Amniotic stem cell (primary cell): ENCODE results near the gene CEP44.
"Not testable (repeated sequence)": the region's sequence is repeated elsewhere in the genome, so short reads cannot be mapped to it uniquely, and the experiment has no call there.

ENCODE experiments used
- DNase-seq: peaks from one replicate; lab custom pipeline; 2025; lab: John Stamatoyannopoulos, UW

The CEP44 gene

DNA sequence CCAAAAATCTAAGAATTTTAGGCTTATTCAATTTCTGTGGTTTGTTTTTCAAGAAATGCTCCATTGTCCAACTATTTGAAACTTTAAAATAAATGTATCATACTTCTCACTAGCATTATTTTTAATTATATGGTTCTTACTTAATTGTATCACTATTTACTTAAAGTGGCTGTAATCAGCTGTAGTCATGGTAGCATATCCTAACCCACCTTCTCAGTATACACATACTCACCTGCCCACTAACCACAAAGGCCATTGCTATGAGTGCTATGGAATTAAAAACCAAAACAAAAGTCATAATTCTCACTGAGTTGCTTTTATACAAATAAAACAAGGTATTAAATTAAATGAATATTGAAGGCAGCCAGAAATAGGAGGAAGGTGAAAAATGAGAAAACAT is 5.2 kb upstream of the CEP44 start:
- no peak for DNase-seq

- no peak for DNase-seq
Measured at GRCh38 chr4:174279433-174280155, 4.1 kb upstream of the CEP44 start.

DNA sequence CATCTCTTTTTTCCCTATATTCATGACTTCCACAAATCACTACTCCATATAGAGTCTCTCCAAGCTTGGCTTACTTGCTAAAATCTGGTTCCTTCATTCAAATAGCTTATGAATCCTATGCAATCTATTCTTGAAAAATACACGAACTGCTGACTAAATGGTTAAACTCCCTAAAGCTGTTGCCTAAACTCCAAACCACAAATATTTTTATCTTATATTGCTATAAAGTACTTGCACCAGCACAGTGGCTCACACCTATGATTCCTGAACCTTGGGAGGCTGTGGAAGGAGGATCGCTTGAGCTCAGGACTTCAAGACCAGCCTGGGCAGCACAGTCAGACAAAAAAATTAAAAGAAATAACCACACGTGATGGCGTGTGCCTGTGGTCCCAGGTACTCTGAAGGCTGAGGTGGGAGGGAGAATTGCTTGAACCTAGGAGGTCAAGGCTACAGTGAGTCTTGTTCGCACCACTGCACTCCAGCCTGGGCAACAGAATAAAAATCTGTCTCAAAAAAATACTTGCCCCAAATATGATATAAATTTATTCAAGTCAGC is 2.5 kb upstream of the CEP44 start:
- no peak for DNase-seq

- DNase-seq, result no peak
Measured at GRCh38 chr4:174281901-174282300, 1.8 kb upstream of the CEP44 start.

GRCh38 chr4:174282836-174283506 is 740 bp upstream of the CEP44 start:
- peak; percentile 83 for DNase-seq

- no peak for DNase-seq
Measured at GRCh38 chr4:174284487-174284886, 776 bp downstream of the CEP44 start.

DNA sequence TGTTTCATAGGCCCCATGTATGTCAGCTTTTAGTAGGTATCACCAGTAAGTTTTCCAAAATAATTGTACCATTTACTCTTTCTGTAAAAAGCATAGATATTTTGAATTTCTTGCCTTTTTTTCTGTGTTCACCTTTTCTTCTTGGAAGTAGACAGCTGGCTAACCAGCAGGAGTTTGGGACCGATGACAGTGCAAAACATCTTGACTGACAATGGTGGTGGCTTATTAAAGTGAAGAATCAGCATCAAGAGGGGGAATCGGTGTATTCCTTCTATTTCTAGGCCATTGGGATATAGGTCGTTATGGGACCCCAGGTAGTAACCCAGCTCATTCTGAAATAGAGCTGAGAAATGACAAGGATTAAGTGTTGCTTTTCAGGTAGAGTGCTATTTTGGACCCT is 3.2 kb downstream of the CEP44 start:
- no peak for DNase-seq

DNA sequence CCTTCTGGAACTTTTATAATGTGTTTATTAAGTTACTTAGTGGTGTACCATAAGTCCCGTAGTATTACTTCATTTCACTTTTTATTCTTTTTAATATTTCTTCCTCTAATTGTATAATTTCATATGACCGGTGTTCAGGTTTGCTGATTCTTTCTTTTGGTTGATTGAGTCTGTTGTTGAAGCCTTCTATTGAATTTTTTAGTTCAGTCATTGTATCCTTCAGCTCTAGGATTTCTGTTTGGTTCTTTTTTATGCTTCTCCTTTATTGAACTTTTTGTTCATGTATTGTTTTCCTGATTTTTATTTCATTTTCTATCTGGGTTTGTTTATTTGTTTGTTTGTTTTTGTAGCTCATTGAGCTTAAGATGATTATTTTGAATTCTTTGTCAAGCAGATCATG is 8.8 kb downstream of the CEP44 start:
- DNase-seq, result no peak

DNA sequence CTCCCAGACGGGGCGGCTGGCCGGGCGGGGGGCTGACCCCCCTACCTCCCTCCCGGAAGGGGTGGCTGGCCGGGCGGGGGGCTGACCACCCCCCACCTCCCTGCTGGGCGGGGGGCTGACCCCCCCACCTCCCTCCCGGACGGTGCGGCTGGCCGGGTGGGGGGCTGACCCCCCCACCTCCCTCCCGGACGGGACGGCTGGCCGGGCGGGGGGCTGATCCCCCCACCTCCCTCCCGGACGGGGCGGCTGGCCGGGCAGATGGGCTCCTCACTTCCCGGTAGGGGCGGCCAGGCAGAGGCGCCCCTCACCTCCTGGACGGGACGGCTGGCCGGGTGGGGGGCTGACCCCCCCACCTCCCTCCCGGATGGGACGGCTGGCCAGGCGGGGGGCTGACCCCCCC is 10.9 kb downstream of the CEP44 start:
- DNase-seq, result not testable (repeated sequence)

DNA sequence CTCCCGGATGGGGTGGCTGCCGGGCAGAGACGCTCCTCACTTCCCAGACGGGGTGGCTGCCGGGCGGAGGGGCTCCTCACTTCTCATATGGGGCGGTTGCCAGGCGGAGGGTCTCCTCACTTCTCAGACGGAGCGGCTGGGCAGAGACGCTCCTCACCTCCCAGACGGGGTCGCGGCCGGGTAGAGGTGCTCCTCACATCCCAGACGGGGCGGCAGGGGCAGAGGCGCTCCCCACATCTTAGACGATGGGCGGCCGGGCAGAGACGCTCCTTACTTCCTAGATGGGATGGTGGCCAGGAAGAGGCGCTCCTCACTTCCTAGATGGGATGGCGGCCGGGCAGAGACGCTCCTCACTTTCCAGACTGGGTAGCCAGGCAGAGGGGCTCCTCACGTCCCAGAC is 11.4 kb downstream of the CEP44 start:
- not testable (repeated sequence) for DNase-seq

GRCh38 chr4:174303687-174304086 is 20.0 kb downstream of the CEP44 start:
- DNase-seq, result no peak

DNA sequence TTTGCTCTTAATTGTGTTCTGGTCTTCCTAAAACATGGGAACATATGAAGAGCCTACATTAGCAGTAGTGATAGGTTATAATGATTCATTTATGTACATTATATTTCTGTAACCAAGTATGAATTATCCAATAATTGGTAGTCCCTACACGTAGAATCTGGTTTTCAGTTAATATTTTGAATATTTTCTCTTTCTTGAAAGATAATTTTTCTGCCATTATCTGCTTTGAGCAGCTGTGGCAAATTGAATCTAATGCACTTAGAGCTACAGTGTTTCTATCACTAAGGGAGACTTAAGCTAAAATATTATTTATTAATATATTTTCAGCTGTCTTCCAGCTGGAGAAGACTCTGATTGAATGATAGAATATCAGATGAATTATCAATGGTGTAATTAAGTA is 21.0 kb downstream of the CEP44 start:
- DNase-seq, result no peak

DNA sequence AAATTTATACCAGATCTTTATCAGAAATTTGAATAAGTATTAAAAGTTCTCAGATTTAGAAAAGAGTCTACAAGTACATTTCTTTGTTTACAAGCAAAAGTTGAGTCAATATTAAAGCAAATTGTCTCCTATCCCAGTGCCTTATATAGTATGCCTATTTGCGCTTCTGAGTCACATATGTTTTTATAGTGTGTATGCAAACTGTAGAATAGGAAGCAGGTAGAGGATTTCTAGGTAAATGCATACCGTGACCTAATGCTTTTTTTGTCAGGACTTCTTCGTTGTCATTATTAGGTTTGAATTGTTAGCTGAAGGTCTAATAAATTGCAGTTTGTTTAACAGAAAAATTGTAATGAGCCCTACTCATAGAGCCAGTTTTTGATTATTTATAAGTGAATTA is 22.2 kb downstream of the CEP44 start:
- DNase-seq, result no peak

DNA sequence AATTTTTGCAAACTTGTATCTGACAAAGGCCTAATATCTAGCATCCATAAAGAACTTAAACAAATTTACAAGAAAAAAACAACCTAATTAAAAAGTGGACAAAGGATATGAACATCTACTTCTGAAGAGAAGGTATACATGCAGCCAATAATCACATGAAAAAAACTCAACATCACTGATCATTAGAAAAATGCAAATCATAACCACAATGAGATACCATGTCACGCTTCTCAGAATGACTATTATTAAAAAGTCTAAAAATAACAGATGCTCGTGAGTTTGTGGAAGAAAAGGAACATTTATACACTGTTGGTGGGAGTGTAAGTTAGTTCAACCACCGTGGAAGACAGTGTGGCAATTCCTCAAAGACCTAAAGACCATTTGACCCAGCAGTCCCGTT is 24.0 kb downstream of the CEP44 start:
- no peak for DNase-seq

DNA sequence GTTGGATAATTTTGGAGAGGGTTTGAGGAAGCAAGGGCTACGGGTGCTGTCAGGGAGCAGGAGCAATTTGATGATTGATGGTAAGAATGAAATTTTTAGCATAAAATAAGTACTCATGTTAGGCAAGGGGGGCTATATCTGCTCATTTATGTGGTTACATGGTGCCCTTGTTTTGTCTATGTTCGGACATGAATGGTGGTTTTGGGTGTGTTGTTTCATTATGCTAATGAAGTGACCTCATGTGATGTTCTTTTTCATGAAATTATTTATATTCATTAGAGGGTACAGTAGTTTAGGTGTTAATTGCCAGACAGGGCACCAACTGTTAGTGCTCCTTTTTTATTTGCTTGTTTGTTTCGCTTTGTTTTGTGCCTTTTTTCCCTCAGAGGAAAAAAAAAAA is 29.3 kb downstream of the CEP44 start:
- DNase-seq, result no peak

- DNase-seq, result no peak
Measured at GRCh38 chr4:174314274-174314673, 30.6 kb downstream of the CEP44 start.

GRCh38 chr4:174314770-174315169 is 31.1 kb downstream of the CEP44 start:
- no peak for DNase-seq

DNA sequence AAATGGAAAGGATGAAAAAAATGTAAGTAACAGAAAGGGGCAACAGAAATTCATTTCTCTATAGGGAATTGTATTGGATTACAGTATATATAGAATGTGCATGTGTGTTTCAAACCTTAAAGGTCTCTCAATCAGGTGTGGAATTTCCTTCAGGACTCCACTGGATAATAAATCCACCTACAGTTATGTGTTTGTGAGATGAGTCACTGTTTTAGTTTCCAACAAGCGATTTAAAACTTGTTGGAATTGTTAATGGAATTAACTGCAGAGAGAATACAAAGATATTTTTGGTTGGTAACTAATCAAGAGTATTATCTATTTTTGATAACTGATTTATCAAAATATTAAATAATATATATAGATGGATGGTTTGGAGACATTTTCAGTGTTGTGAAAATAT is 32.8 kb downstream of the CEP44 start:
- no peak for DNase-seq

- DNase-seq, result no peak
Measured at GRCh38 chr4:174316954-174317353, 33.2 kb downstream of the CEP44 start.

DNA sequence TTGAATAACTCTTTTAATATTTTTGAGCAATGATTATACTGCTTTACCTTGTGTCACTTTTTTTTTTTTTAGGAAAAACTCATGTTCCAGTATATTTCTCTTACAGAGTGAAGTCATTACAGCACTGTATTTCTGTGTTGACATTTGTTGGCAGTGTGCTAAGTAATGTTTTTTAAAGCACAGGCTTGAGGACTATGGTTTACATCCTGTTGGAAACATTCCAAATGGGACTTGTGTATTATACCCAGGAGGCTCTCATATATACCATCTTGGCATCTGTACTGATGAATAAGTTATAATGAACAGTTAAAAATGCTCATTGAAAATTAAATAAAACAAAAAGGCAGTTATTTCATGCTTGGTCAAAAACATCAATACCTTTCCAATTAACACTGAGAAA is 33.8 kb downstream of the CEP44 start:
- DNase-seq, result no peak

DNA sequence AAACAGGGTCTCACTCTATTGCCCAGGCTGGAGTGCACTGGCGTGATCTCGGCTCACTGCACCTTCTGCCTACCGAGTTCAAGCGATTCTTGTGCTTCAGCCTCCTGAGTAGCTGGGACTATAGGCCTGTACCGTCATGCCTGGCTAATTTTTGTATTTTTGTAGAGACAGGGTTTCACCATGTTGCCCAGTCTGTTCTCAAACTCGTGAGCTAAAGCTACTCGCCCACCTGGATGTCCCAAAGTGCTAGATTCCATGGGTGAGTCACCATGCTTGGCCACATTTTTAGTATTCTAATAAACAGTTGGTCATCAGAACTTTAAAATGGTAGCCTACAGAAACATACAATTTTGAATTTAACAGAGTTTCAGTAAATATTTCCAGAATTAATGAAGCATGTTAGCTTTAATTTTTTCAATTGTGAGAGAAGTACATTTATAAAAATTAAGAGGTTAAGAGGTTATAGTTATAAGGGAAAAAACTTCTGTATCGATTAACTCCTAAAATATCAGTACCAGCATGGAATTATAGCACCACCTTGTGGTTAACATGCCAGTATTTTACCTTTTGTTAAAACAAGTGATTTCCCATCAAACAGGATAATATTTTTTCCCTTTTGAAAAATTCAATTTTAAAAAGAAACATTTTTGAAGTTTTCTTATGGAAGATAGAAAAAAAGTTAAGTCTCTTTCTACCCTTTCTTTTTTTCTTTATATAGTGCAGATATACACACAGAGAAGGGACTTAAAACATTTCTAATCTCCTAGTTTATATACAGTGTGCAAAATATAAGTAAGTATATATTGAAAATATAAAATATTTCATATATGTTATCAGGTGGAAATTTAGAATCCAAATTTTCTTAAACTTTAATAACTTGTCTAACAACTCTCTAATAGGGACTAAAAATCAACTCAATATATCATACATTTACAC is 35.4 kb downstream of the CEP44 start:
- no peak for DNase-seq

GRCh38 chr4:174320494-174321199 is 36.9 kb downstream of the CEP44 start:
- DNase-seq, result no peak
